Sigmoid colon (tissue), 7 donors: ENCODE data around the gene NUDT2. TPM values are rescaled to one million over a fixed set of nuclear protein-coding genes. Genes with fewer than 3 reads are reported as not detected.

Experiments
- DNase-seq: peaks from one replicate; pipeline ENCODE4 v3.0.0-alpha.2; 2019
- H3K27ac ChIP-seq, 4 donors: fragments of 200-600 bp; sonication (generic); one replicate each; pipeline ENCODE4 v1.5.1; 2016 to 2019; ENCODE audit warnings: mild to moderate bottlenecking in 1 of 4
- H3K27me3 ChIP-seq, 3 donors: fragments of 200-600 bp; sonication (generic); one replicate each; pipeline ENCODE4 v1.5.1; 2019; ENCODE audit warnings: mild to moderate bottlenecking in 1 of 3
- H3K36me3 ChIP-seq, 4 donors: fragments of 200-600 bp; sonication (generic); one replicate each; pipeline ENCODE4 v1.5.1; 2016 to 2019
- H3K4me1 ChIP-seq, 4 donors: fragments of 200-600 bp; sonication (generic); one replicate each; pipeline ENCODE4 v1.5.1; 2017 to 2019
- H3K4me3 ChIP-seq, 4 donors: fragments of 200-600 bp; sonication (generic); one replicate each; pipeline ENCODE4 v1.5.1; 2017 to 2019; ENCODE audit warnings: mild to moderate bottlenecking in 2 of 4, moderate library complexity in 1 of 4
- H3K9me3 ChIP-seq, 4 donors: fragments of 200-600 bp in 3 of 4; sonication (generic) in 3 of 4; one replicate each; pipeline versions ENCODE4 v1.5.1 to v1.6.1; 2013 to 2019
- EP300 ChIP-seq, 4 donors: sonication (generic); formaldehyde crosslinking; IDR thresholded peaks; one replicate each; pipeline ENCODE4 v1.6.1; 2017; ENCODE audit warnings: antibody characterized with exemption in 4 of 4
- POLR2A ChIP-seq, 2 donors: fragments of 450-650 bp; IDR thresholded peaks; one replicate each; pipeline ENCODE4 v1.6.1; 2016; ENCODE audit warnings: antibody characterized with exemption in 2 of 2, mild to moderate bottlenecking in 2 of 2, moderate library complexity in 2 of 2
- POLR2AphosphoS5 ChIP-seq, 4 donors: sonication (generic); formaldehyde crosslinking; IDR thresholded peaks; one replicate each; pipeline ENCODE4 v1.6.1; 2017; ENCODE audit warnings: antibody characterized with exemption in 4 of 4
- WGBS, 2 donors: extraction: QIAGEN DNeasy Blood & Tissue Kit; methylation state at CpG; one replicate each; pipeline ENCODE4 v1.1.7; 2013; 5-methylcytosine and 5-hydroxymethylcytosine counted together
- intact Hi-C: fragments of 100-400 bp; cut with DNase I; formaldehyde crosslinking; loops from one replicate; pipeline ENCODE4 v1.15.1; 2023
- polyA plus RNA-seq, 3 donors: library from polyadenylated mRNA; stranded (reverse); fragments of 200-250 nt; gene quantifications; one replicate each; pipeline ENCODE4 v1.2.3, GENCODE V29; 2013
- total RNA-seq, 4 donors: library from RNA; depleted of rRNA; stranded (reverse); fragments of >200 nt; gene quantifications; one replicate each; pipeline ENCODE4 v1.1.0, GENCODE V29; 2016
- TF ChIP-seq, protein P1 (sequence below), 4 experiments: fragments of 450-650 bp in 3 of 4; fragments of 200-600 bp in 1 of 4; IDR thresholded peaks; one replicate each; pipeline ENCODE4 v1.5.1; 2016 to 2019; ENCODE audit warnings: antibody characterized with exemption in 4 of 4, mild to moderate bottlenecking in 3 of 4, moderate library complexity in 2 of 4
- donor health status: healthy with polysubstance abuse.
- donor health status: Bipolar disorder and iron deficiency.
- donor health status: healthy.

Gene NUDT2
- total and polyA plus RNA-seq, 7 donors: 12.1 to 59.9 (median 35.6) TPM

DNA sequence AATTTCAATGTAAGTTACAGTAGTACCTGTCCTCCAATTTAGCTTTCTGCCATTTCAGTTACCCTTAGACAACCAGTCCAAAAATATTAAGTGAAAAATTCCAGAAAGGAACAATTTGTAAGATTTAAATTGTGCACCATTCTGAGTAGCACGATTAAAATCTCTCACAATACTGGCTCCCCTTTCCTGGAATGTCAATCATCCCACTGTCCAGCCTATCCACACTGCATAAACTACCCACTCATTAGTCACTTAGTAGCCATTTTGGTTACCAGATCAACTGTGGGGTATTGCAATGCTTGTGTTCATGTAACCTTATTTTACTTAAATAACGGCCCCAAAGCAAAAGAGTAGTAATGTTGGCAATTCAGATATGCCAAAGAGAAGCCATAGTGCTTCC, 11.9 kb upstream of the NUDT2 start:
- no peaks in the 10 kb centered on the region for H3K9me3 ChIP-seq
- no peak for DNase-seq
- no peak for TF ChIP-seq POLR2AphosphoS5 (IDR thresholded peaks at IDR 0.05)
- TF ChIP-seq, protein P1, sequence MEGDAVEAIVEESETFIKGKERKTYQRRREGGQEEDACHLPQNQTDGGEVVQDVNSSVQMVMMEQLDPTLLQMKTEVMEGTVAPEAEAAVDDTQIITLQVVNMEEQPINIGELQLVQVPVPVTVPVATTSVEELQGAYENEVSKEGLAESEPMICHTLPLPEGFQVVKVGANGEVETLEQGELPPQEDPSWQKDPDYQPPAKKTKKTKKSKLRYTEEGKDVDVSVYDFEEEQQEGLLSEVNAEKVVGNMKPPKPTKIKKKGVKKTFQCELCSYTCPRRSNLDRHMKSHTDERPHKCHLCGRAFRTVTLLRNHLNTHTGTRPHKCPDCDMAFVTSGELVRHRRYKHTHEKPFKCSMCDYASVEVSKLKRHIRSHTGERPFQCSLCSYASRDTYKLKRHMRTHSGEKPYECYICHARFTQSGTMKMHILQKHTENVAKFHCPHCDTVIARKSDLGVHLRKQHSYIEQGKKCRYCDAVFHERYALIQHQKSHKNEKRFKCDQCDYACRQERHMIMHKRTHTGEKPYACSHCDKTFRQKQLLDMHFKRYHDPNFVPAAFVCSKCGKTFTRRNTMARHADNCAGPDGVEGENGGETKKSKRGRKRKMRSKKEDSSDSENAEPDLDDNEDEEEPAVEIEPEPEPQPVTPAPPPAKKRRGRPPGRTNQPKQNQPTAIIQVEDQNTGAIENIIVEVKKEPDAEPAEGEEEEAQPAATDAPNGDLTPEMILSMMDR (IDR thresholded peaks at IDR 0.05): no peak
- H3K27ac ChIP-seq: no peak overlapping the region
- H3K36me3 ChIP-seq: no peaks in the 10 kb centered on the region
- 91 to 96% methylated on average over 2 of the region's 2 CpGs for WGBS, 2 donors
- H3K4me1 ChIP-seq: no peaks in the 10 kb centered on the region
- H3K4me3 ChIP-seq: no peak overlapping the region
- intact Hi-C loops: loop anchor here (10.0 kb wide), 1 partner anchor 1183 kb away; no protein-coding TSS in a partner anchor
- no peaks in the 10 kb centered on the region for H3K27me3 ChIP-seq

DNA sequence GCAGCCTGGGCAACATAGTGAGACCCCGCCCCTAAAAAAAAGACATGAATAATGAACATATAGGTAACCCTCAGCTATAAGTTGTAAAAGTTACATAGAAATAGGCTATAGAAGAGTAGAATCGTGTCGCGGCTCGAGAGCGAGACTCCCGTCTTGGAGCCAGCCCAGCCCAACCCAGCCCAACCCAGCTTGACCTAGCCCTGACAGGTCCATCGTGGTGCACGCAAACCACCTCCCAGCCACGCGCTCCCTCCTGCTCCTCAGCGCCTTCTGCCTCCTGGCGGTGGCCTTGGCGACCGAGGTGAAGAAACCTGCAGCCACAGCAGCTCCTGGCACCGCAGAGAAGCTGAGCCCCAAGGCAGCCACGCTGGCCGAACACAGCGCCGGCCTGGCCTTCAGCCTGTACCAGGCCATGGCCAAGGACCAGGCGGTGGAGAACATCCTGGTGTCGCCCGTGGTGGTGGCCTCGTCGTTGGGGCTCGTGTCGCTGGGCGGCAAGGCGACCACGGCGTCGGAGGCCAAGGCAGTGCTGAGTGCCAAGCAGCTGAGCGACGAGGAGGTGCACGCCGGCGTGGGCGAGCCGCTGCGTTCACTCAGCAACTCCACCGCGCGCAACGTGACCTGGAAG, 11.1 kb upstream of the NUDT2 start:
- Histone ChIP-seq H3K36me3 (no peaks in the 10 kb centered on the region), H3K4me1 (no peaks in the 10 kb centered on the region), H3K4me3 (no peak overlapping the region), H3K27me3 (no peaks in the 10 kb centered on the region), H3K9me3 (no peaks in the 10 kb centered on the region), H3K27ac (no peak overlapping the region)
- TF ChIP-seq POLR2AphosphoS5 (IDR thresholded peaks at IDR 0.05): no peak
- no peak for TF ChIP-seq POLR2A (IDR thresholded peaks at IDR 0.05)
- TF ChIP-seq, protein P1 (IDR thresholded peaks at IDR 0.05): no peak
- no peak for TF ChIP-seq EP300 (IDR thresholded peaks at IDR 0.05)
- DNase-seq: no peak
- WGBS, 2 donors: 97% methylated on average over 44 of the region's 44 CpGs
- intact Hi-C loops: loop anchor here (10.0 kb wide), 1 partner anchor 1183 kb away; no protein-coding TSS in a partner anchor

DNA sequence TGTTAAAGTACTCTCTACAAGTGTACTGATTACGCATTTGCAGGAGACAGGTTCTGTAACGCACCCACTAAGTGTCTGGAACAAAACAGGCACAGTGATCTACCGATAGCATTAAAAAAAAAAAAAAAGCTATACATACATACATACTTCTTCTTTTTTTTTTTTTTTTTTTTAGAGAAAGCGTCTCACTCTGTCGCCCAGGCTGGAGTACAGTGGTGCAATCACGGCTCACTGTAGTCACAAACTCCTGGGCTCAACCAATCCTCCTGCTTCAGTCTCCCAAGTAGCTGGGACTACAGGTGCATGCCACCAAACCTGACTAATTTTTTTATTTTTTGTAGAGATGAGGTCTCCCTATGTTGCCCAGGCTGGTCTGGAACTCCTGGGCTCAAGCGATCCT, 7.9 kb upstream of the NUDT2 start:
- DNase-seq: no peak
- Histone ChIP-seq H3K36me3 (no peaks in the 10 kb centered on the region), H3K27ac (no peak overlapping the region), H3K27me3 (no peaks in the 10 kb centered on the region), H3K9me3 (no peaks in the 10 kb centered on the region), H3K4me1 (no peaks in the 10 kb centered on the region), H3K4me3 (no peak overlapping the region)
- no peak for TF ChIP-seq POLR2A (IDR thresholded peaks at IDR 0.05)
- WGBS, 2 donors: 84 to 91% methylated on average over 7 of the region's 7 CpGs
- intact Hi-C loops: no loop called here

DNA sequence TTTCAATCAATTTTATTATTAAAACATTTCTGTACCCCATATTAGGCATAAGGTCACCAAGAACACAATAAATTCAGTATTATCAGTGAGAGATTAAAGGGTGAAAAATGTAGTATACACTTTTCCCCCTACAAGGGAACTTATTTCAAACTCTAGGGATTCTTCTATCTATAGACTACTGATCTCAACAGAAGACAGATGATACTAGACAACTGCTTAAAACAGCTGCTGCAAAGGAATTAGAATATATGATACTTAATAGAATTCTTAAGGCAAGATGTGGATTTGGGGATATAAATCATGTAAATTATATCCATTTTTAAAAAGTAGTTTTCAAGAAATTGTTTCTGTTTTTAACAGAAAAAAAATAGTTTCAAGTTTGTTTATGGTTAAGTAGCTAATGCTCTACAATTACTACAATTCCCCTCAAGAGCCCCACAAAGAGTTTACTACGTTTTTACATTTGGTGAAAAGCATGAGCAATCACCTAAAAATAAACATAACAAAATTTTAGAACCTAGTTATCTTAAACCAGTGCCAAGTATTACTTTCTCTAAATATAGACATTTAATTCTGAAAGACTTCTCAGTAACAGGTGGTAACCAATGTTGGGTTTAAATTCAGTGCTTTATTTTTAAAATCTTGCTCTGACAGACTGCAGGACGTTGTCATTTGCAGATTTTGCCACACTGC, 6.3 kb upstream of the NUDT2 start:
- WGBS, 2 donors: 62 to 66% methylated on average over 2 of the region's 2 CpGs
- TF ChIP-seq EP300 (IDR thresholded peaks at IDR 0.05) (no peak), POLR2AphosphoS5 (IDR thresholded peaks at IDR 0.05) (no peak), POLR2A (IDR thresholded peaks at IDR 0.05) (no peak)
- TF ChIP-seq, protein P1 (IDR thresholded peaks at IDR 0.05): no peak
- intact Hi-C loops: no loop called here

DNA sequence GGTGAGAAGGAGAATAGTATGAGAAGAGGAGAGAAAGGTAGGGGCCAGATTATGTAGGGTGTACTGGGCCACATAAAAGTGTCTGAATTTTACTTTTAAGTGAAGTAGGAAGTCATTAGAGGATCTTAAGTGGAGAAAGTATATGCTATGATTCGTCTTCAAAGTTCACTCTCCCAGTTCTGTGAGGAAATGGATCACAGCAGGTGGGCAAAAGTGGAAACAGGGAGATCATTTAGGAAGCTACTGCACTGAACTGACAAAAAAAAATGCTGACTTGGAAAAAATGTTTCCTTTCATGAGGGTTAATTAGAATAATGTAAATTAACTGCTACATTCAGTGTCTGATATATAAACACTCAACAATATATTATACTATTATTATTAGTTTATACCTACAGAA, 2.7 kb upstream of the NUDT2 start:
- no peak for DNase-seq
- TF ChIP-seq, protein P1 (IDR thresholded peaks at IDR 0.05): no peak
- TF ChIP-seq EP300 (IDR thresholded peaks at IDR 0.05) (no peak), POLR2AphosphoS5 (IDR thresholded peaks at IDR 0.05) (no peak), POLR2A (IDR thresholded peaks at IDR 0.05) (no peak)
- H3K9me3 ChIP-seq: no peaks in the 10 kb centered on the region
- no peak overlapping the region for H3K4me3 ChIP-seq
- H3K36me3 ChIP-seq: no peaks in the 10 kb centered on the region
- intact Hi-C loops: loop anchor here (5.0 kb wide), 3 partner anchors 149 to 199 kb away; partner anchors contain the start of genes DCAF12, ENHO and UBAP1
- peaks cover 0 to 20% (median 14%) of the 10 kb centered on the region in 4 donors for H3K4me1 ChIP-seq
- 85 to 90% methylated on average over 1 of the region's 1 CpG for WGBS, 2 donors
- no peaks in the 10 kb centered on the region for H3K27me3 ChIP-seq
- no peak overlapping the region for H3K27ac ChIP-seq

More for the DNA sequence above, 6.3 kb upstream of the NUDT2 start:
- Histone ChIP-seq H3K27ac (no peak overlapping the region), H3K36me3 (no peaks in the 10 kb centered on the region), H3K27me3 (no peaks in the 10 kb centered on the region), H3K9me3 (no peaks in the 10 kb centered on the region), H3K4me3 (no peak overlapping the region), H3K4me1 (no peaks in the 10 kb centered on the region)
- no peak for DNase-seq
